Astrocyte (in vitro differentiated cells and primary cell): Measurements from ENCODE around the gene IQCH. TPM values are rescaled to one million over a fixed set of nuclear protein-coding genes. Genes with fewer than 3 reads are reported as not detected.

ENCODE experiments used
- DNase-seq: peaks from one replicate; pipeline ENCODE4 v3.0.0-alpha.2; 2010; ENCODE audit warnings: low read depth
- FAIRE-seq: peaks from 2 replicates; lab custom pipeline; 2011; peaks lifted over from hg19 to GRCh38; lab: Jason Lieb, UNC
- H2AFZ ChIP-seq: 2 replicates; pipeline ENCODE4 v1.6.0; 2012; ENCODE audit warnings: low read depth, low read length, inconsistent platforms
- H3K27ac ChIP-seq: 2 replicates; pipeline ENCODE4 v1.5.1; 2011; ENCODE audit warnings: low read depth, low read length, inconsistent platforms
- H3K27me3 ChIP-seq: 2 replicates; pipeline ENCODE4 v1.6.0; 2011; ENCODE audit warnings: low read length, inconsistent platforms; ENCODE audit not compliant: insufficient read depth
- H3K36me3 ChIP-seq: 2 replicates; pipeline ENCODE4 v1.5.1; 2011; ENCODE audit warnings: low read length, inconsistent platforms; ENCODE audit not compliant: insufficient read depth
- H3K4me1 ChIP-seq: 2 replicates; pipeline ENCODE4 v1.5.1; 2011; ENCODE audit warnings: low read length, inconsistent platforms; ENCODE audit not compliant: insufficient read depth
- H3K4me2 ChIP-seq: 2 replicates; pipeline ENCODE4 v1.6.0; 2012; ENCODE audit warnings: low read length, inconsistent platforms
- H3K4me3 ChIP-seq: 2 replicates; pipeline ENCODE4 v1.5.1; 2011; ENCODE audit warnings: low read depth, mild to moderate bottlenecking, low read length, inconsistent platforms; ENCODE audit not compliant: insufficient read depth
- H3K79me2 ChIP-seq: 2 replicates; pipeline ENCODE4 v1.6.0; 2012; ENCODE audit warnings: mild to moderate bottlenecking, low read length, inconsistent platforms; ENCODE audit not compliant: insufficient read depth
- H3K9ac ChIP-seq: 2 replicates; pipeline ENCODE4 v1.6.0; 2012; ENCODE audit warnings: mild to moderate bottlenecking, low read length, inconsistent platforms
- H3K9me3 ChIP-seq: 2 replicates; pipeline ENCODE4 v1.5.1; 2012; ENCODE audit warnings: low read depth, mild to moderate bottlenecking, low read length, inconsistent platforms; ENCODE audit not compliant: insufficient read depth
- H4K20me1 ChIP-seq: 2 replicates; pipeline ENCODE4 v1.6.0; 2012; ENCODE audit warnings: low read length, inconsistent platforms; ENCODE audit not compliant: insufficient read depth
- H3K27ac Mint-ChIP-seq: one replicate; pipeline ENCODE4 v1.8.0; 2021; ENCODE audit warnings: mild to moderate bottlenecking, mixed read lengths; ENCODE audit not compliant: unreplicated experiment
- H3K27me3 Mint-ChIP-seq: one replicate; pipeline ENCODE4 v1.8.0; 2021; ENCODE audit warnings: low read depth, mixed read lengths; ENCODE audit not compliant: unreplicated experiment
- H3K36me3 Mint-ChIP-seq: one replicate; pipeline ENCODE4 v1.8.0; 2021; ENCODE audit warnings: low read depth, mixed read lengths; ENCODE audit not compliant: unreplicated experiment
- H3K4me1 Mint-ChIP-seq: one replicate; pipeline ENCODE4 v1.8.0; 2021; ENCODE audit warnings: low read depth, mixed read lengths; ENCODE audit not compliant: unreplicated experiment
- H3K4me3 Mint-ChIP-seq: one replicate; pipeline ENCODE4 v1.8.0; 2021; ENCODE audit warnings: mild to moderate bottlenecking, moderate library complexity, mixed read lengths; ENCODE audit not compliant: unreplicated experiment
- H3K9me3 Mint-ChIP-seq: one replicate; pipeline ENCODE4 v1.8.0; 2021; ENCODE audit warnings: mild to moderate bottlenecking, mixed read lengths; ENCODE audit not compliant: unreplicated experiment
- CTCF ChIP-seq: IDR thresholded peaks from 2 replicates; pipeline ENCODE4 v1.5.1; 2011; ENCODE audit warnings: low read depth, mild to moderate bottlenecking, inconsistent platforms, low read length, moderate library complexity; ENCODE audit not compliant: insufficient read depth
- EZH2 ChIP-seq: IDR thresholded peaks from 2 replicates; pipeline ENCODE4 v1.6.1; 2012; ENCODE audit warnings: mild to moderate bottlenecking, low read length, inconsistent platforms; ENCODE audit not compliant: insufficient read depth
- total RNA-seq: library from RNA; stranded (reverse); gene quantifications from 2 replicates; pipeline ENCODE4 v1.2.1, GENCODE V29; 2021

IQCH gene
- total RNA-seq, 1 donor from 2014 or later, result 2.7 TPM

- H3K4me3 ChIP-seq, result no peak overlapping the region
- no peaks in the 10 kb centered on the region for H3K27me3 Mint-ChIP-seq
- no peaks in the 10 kb centered on the region for H3K9me3 ChIP-seq
- no peaks in the 10 kb centered on the region for H3K9me3 Mint-ChIP-seq
- peaks cover 20% of the 10 kb centered on the region for H3K36me3 Mint-ChIP-seq
- H3K27me3 ChIP-seq, result no peaks in the 10 kb centered on the region
- DNase-seq, result no peak
- H3K9ac ChIP-seq, result no peak overlapping the region
- no peak overlapping the region for H2AFZ ChIP-seq
- H3K4me1 Mint-ChIP-seq, result peaks cover 14% of the 10 kb centered on the region
- no peak overlapping the region for H3K4me3 Mint-ChIP-seq
- no peaks in the 10 kb centered on the region for H3K79me2 ChIP-seq
- TF ChIP-seq CTCF (no peak), EZH2 (no peak)
- H3K4me1 ChIP-seq, result no peaks in the 10 kb centered on the region
- no peak overlapping the region for H3K27ac Mint-ChIP-seq
- H3K36me3 ChIP-seq, result peaks cover 13% of the 10 kb centered on the region
- no peak overlapping the region for H3K27ac ChIP-seq
- no peak overlapping the region for H3K4me2 ChIP-seq
- no peak for FAIRE-seq
- H4K20me1 ChIP-seq, result peaks cover 21% of the 10 kb centered on the region
Observed at GRCh38 chr15:67227431-67227830, 27.2 kb upstream of the IQCH start.

- FAIRE-seq (no peak), DNase-seq (no peak)
- H3K9ac ChIP-seq, result no peak overlapping the region
- H2AFZ ChIP-seq, result no peak overlapping the region
- no peaks in the 10 kb centered on the region for H3K4me1 ChIP-seq
- Mint-ChIP-seq H3K27ac (no peak overlapping the region), H3K4me1 (peaks cover 18% of the 10 kb centered on the region), H3K27me3 (no peaks in the 10 kb centered on the region), H3K9me3 (no peaks in the 10 kb centered on the region), H3K4me3 (no peak overlapping the region), H3K36me3 (peaks cover 20% of the 10 kb centered on the region)
- no peak overlapping the region for H3K4me3 ChIP-seq
- peaks cover 19% of the 10 kb centered on the region for H4K20me1 ChIP-seq
- no peaks in the 10 kb centered on the region for H3K9me3 ChIP-seq
- TF ChIP-seq CTCF (no peak), EZH2 (no peak)
- no peak overlapping the region for H3K4me2 ChIP-seq
- H3K36me3 ChIP-seq, result peaks cover 13% of the 10 kb centered on the region
- no peak overlapping the region for H3K27ac ChIP-seq
- H3K79me2 ChIP-seq, result no peaks in the 10 kb centered on the region
- no peaks in the 10 kb centered on the region for H3K27me3 ChIP-seq
Observed at GRCh38 chr15:67227846-67228245, 26.7 kb upstream of the IQCH start.

GRCh38 chr15:67228286-67228685 lies 26.3 kb upstream of the IQCH start:
- Mint-ChIP-seq H3K27ac (no peak overlapping the region), H3K9me3 (no peaks in the 10 kb centered on the region), H3K4me3 (no peak overlapping the region), H3K4me1 (peaks cover 19% of the 10 kb centered on the region), H3K36me3 (peaks cover 20% of the 10 kb centered on the region), H3K27me3 (no peaks in the 10 kb centered on the region)
- Histone ChIP-seq H3K27me3 (no peaks in the 10 kb centered on the region), H3K27ac (no peak overlapping the region), H3K4me3 (no peak overlapping the region), H3K9me3 (no peaks in the 10 kb centered on the region), H3K36me3 (peaks cover 15% of the 10 kb centered on the region), H3K4me2 (no peak overlapping the region), H2AFZ (no peak overlapping the region), H4K20me1 (peaks cover 15% of the 10 kb centered on the region), H3K79me2 (no peaks in the 10 kb centered on the region), H3K4me1 (no peaks in the 10 kb centered on the region), H3K9ac (no peak overlapping the region)
- DNase-seq (no peak), FAIRE-seq (no peak)
- TF ChIP-seq CTCF (no peak), EZH2 (no peak)
